HEK293T (cell line): ENCODE data around the gene CST6.

Experiments
- CTCF ChIA-PET: fragments of 350-600 bp; formaldehyde crosslinking; extraction: SDS; loops from one replicate; lab custom pipeline; 2021; ENCODE audit warnings: antibody characterized with exemption, inconsistent platforms; lab: Yijun Ruan, JAX
- POLR2A ChIA-PET: fragments of 350-600 bp; formaldehyde crosslinking; extraction: SDS; loops from one replicate; lab custom pipeline; 2020; ENCODE audit warnings: antibody characterized with exemption, inconsistent platforms; lab: Yijun Ruan, JAX
- DNase-seq: peaks from one replicate; pipeline ENCODE4 v3.0.0; 2012; ENCODE audit warnings: mixed read lengths; ENCODE audit errors: extremely low spot score
- ARNT ChIP-seq: fragments of 450-650 bp; IDR thresholded peaks from 2 replicates; pipeline ENCODE4 v1.6.1; 2017; ENCODE audit warnings: mild to moderate bottlenecking
- BHLHE40 ChIP-seq: fragments of 450-650 bp; IDR thresholded peaks from 2 replicates; pipeline ENCODE4 v1.6.1; 2016; ENCODE audit warnings: mild to moderate bottlenecking, moderate library complexity, borderline replicate concordance
- CTBP1 ChIP-seq: fragments of 450-650 bp; IDR thresholded peaks from 2 replicates; pipeline ENCODE4 v1.6.1; 2016; ENCODE audit warnings: borderline replicate concordance
- ELF4 ChIP-seq: fragments of 450-650 bp; IDR thresholded peaks from 2 replicates; pipeline ENCODE4 v1.6.1; 2017; ENCODE audit warnings: antibody characterized with exemption
- FOXA1 ChIP-seq: fragments of 450-650 bp; IDR thresholded peaks from 2 replicates; pipeline ENCODE4 v1.6.1; 2016; ENCODE audit warnings: mild to moderate bottlenecking
- FOXK2 ChIP-seq: fragments of 450-650 bp; IDR thresholded peaks from 2 replicates; pipeline ENCODE4 v1.6.1; 2016; ENCODE audit warnings: mild to moderate bottlenecking
- FOXM1 ChIP-seq: fragments of 450-650 bp; IDR thresholded peaks from 2 replicates; pipeline ENCODE4 v1.6.1; 2017; ENCODE audit warnings: mild to moderate bottlenecking, borderline replicate concordance
- HDGF ChIP-seq: fragments of 450-650 bp; IDR thresholded peaks from 2 replicates; pipeline ENCODE4 v1.6.1; 2017; ENCODE audit warnings: antibody characterized with exemption, borderline replicate concordance
- L3MBTL2 ChIP-seq: fragments of 450-650 bp; conservative IDR thresholded peaks from 2 replicates; pipeline ENCODE4 v1.6.1; 2016; ENCODE audit warnings: mild to moderate bottlenecking
- LEF1 ChIP-seq: fragments of 450-650 bp; IDR thresholded peaks from 2 replicates; pipeline ENCODE4 v1.6.1; 2017; ENCODE audit warnings: mild to moderate bottlenecking, borderline replicate concordance
- NFRKB ChIP-seq: fragments of 450-650 bp; IDR thresholded peaks from 2 replicates; pipeline ENCODE4 v1.6.1; 2016; ENCODE audit warnings: mild to moderate bottlenecking, moderate library complexity
- PKNOX1 ChIP-seq: fragments of 450-650 bp; IDR thresholded peaks from 2 replicates; pipeline ENCODE4 v1.6.1; 2016
- SP1 ChIP-seq: fragments of 450-650 bp; IDR thresholded peaks from 2 replicates; pipeline ENCODE4 v1.6.1; 2017
- SUZ12 ChIP-seq: fragments of 450-650 bp; IDR thresholded peaks from 2 replicates; pipeline ENCODE4 v1.6.1; 2016; ENCODE audit warnings: mild to moderate bottlenecking
- TARDBP ChIP-seq: fragments of 450-650 bp; IDR thresholded peaks from 2 replicates; pipeline ENCODE4 v1.6.1; 2016
- ZNF384 ChIP-seq: fragments of 450-650 bp; IDR thresholded peaks from 2 replicates; pipeline ENCODE4 v1.6.1; 2016

Gene CST6

GRCh38 chr11:66003291-66003690, 8.5 kb upstream of the CST6 start:
- TF ChIP-seq CTBP1: no peak
- TF ChIP-seq PKNOX1: no peak
- TF ChIP-seq SUZ12: no peak
- TF ChIP-seq ARNT: no peak
- no peak for TF ChIP-seq ZNF384
- no peak for TF ChIP-seq FOXK2
- no peak for TF ChIP-seq L3MBTL2
- no peak for TF ChIP-seq HDGF
- TF ChIP-seq LEF1: no peak
- no peak for TF ChIP-seq NFRKB
- DNase-seq: no peak
- CTCF ChIA-PET: no interaction called here
- POLR2A ChIA-PET: interaction anchor here (1.2 to 1.5 kb wide), 4 partner anchors 19 to 65 kb away, joined by 4 to 8 read pairs (median 6); no protein-coding TSS in a partner anchor

GRCh38 chr11:66004186-66004585, 7.6 kb upstream of the CST6 start:
- no peak for TF ChIP-seq FOXA1
- no peak for TF ChIP-seq HDGF
- TF ChIP-seq CTBP1: no peak
- TF ChIP-seq BHLHE40: no peak
- no peak for TF ChIP-seq ZNF384
- TF ChIP-seq TARDBP: no peak
- POLR2A ChIA-PET: no interaction called here
- DNase-seq: no peak
- CTCF ChIA-PET: no interaction called here

- POLR2A ChIA-PET: interaction anchor here (0.9 kb wide), 1 partner anchor 16 kb away, joined by 4 read pairs; no protein-coding TSS in a partner anchor
- DNase-seq: no peak
- CTCF ChIA-PET: no interaction called here
- no peak for TF ChIP-seq FOXA1
- TF ChIP-seq SUZ12: no peak
- no peak for TF ChIP-seq NFRKB
- no peak for TF ChIP-seq TARDBP
- TF ChIP-seq ELF4: no peak
- no peak for TF ChIP-seq ZNF384
- TF ChIP-seq LEF1: no peak
- TF ChIP-seq FOXM1: no peak
- TF ChIP-seq CTBP1: no peak
- TF ChIP-seq HDGF: no peak
- TF ChIP-seq BHLHE40: no peak
- no peak for TF ChIP-seq ARNT
Observed at GRCh38 chr11:66006134-66006890, 5.5 kb upstream of the CST6 start.

GRCh38 chr11:66006891-66007176, 5.0 kb upstream of the CST6 start:
- ChIA-PET POLR2A (no interaction called here), CTCF (interaction anchor here (0.9 to 1.0 kb wide), 2 partner anchors 15 to 147 kb away, joined by 3 read pairs; partner anchors contain the start of gene MUS81)
- TF ChIP-seq SP1 (no peak), BHLHE40 (no peak), ARNT (no peak), FOXK2 (no peak), HDGF (no peak), NFRKB (no peak), FOXM1 (no peak), PKNOX1 (no peak), TARDBP (no peak), ZNF384 (no peak), SUZ12 (no peak)
- DNase-seq: no peak

- POLR2A ChIA-PET: no interaction called here
- DNase-seq: no peak
- TF ChIP-seq SP1 (no peak), ZNF384 (no peak), SUZ12 (no peak), NFRKB (no peak), PKNOX1 (no peak), BHLHE40 (no peak), FOXK2 (no peak), HDGF (no peak), TARDBP (no peak), FOXM1 (no peak), L3MBTL2 (no peak), ARNT (no peak), ELF4 (no peak), LEF1 (no peak), CTBP1 (no peak), FOXA1 (no peak)
- CTCF ChIA-PET: interaction anchor here (0.9 to 1.0 kb wide), 2 partner anchors 15 to 147 kb away, joined by 3 read pairs; partner anchors contain the start of gene MUS81
Observed at GRCh38 chr11:66007201-66007634, 4.6 kb upstream of the CST6 start.

GRCh38 chr11:66008095-66008467, 3.7 kb upstream of the CST6 start:
- ChIA-PET CTCF (interaction anchor here (0.8 kb wide), 1 partner anchor 14 kb away, joined by 3 read pairs; no protein-coding TSS in a partner anchor), POLR2A (interaction anchor here (0.9 kb wide), 1 partner anchor 14 kb away, joined by 3 read pairs; no protein-coding TSS in a partner anchor)
- DNase-seq: no peak
- no peak for TF ChIP-seq SUZ12
